ENCODE data around the gene DNMT3B.
"Not testable (repeated sequence)": the region's sequence is repeated elsewhere in the genome, so short reads cannot be mapped to it uniquely, and the experiment has no call there.

The DNMT3B gene

GRCh38 chr20:32763202-32764004, 1.2 kb downstream of the DNMT3B start:
- DNase-seq: no peak

GRCh38 chr20:32764005-32764960, 2.1 kb downstream of the DNMT3B start:
- DNase-seq: no peak

- DNase-seq: not testable (repeated sequence)
These were observed 3.2 kb downstream of the DNMT3B start for GRCh38 chr20:32765230-32765875.

GRCh38 chr20:32767418-32768198, 5.4 kb downstream of the DNMT3B start:
- no peak for DNase-seq

GRCh38 chr20:32772046-32772445, 9.9 kb downstream of the DNMT3B start:
- DNase-seq: no peak

GRCh38 chr20:32773223-32773622, 11.0 kb downstream of the DNMT3B start:
- no peak for DNase-seq

GRCh38 chr20:32773855-32774254, 11.7 kb downstream of the DNMT3B start:
- DNase-seq: no peak

GRCh38 chr20:32775336-32775991, 13.3 kb downstream of the DNMT3B start:
- no peak for DNase-seq

- no peak for DNase-seq
These were observed 15.2 kb downstream of the DNMT3B start for GRCh38 chr20:32777177-32777956.

- no peak for DNase-seq
These were observed 17.5 kb downstream of the DNMT3B start for GRCh38 chr20:32779500-32780211.

- DNase-seq: no peak
These were observed 18.1 kb downstream of the DNMT3B start for GRCh38 chr20:32780278-32780677.

- DNase-seq: no peak
These were observed 18.8 kb downstream of the DNMT3B start for GRCh38 chr20:32780749-32781655.

- DNase-seq: no peak
These were observed 22.3 kb downstream of the DNMT3B start for GRCh38 chr20:32784369-32785080.

GRCh38 chr20:32786059-32786760, 24.0 kb downstream of the DNMT3B start:
- DNase-seq: no peak

- DNase-seq: no peak
These were observed 25.0 kb downstream of the DNMT3B start for GRCh38 chr20:32787168-32787567.

- peak; percentile 32 for DNase-seq
These were observed 27.9 kb downstream of the DNMT3B start for GRCh38 chr20:32789896-32790750.

GRCh38 chr20:32790751-32791057, 28.5 kb downstream of the DNMT3B start:
- DNase-seq: no peak
